ENCODE measurements around the gene ARHGAP28.

DNA sequence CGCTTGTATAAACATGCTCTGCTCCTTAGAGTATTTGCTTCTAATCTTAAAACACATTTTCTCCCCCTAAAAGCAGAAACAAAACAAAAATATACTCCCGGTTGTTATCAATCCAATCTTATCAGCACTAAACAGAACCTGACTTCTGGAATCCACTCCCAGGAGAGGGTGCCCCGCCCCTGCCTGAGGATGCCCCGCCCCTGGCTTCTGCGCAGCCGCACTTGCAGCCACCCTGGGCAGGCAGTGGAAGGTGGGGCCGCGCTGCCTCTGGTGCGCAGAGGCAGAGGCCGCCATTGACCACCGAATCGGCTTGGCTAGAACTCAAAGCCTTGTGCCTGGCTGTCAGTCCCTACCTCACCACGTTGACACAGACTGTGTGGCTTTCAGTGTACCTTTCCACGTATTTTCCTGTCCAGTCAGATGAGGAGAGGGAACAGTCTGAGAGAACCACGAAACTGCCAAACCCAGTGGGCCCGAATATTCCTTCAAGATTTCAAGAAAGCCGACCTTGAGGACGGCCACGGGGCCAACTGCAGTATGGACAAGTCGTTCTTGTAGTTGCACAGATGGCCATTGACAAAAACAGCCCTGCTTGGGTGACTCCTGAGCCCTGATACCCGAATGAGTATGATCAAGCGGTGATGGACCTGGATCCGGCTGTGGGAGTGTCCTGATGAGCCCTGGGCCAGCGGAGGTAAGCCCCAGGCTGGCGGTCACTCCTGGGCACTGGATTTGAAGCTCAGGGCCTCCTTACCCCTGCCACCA lies 46.2 kb upstream of the ARHGAP28 start:
- no peak for TF ChIP-seq SMAD1 (IDR thresholded peaks at IDR 0.05; ENCODE audit: low read depth, partially characterized antibody)
- TF ChIP-seq, protein P1, sequence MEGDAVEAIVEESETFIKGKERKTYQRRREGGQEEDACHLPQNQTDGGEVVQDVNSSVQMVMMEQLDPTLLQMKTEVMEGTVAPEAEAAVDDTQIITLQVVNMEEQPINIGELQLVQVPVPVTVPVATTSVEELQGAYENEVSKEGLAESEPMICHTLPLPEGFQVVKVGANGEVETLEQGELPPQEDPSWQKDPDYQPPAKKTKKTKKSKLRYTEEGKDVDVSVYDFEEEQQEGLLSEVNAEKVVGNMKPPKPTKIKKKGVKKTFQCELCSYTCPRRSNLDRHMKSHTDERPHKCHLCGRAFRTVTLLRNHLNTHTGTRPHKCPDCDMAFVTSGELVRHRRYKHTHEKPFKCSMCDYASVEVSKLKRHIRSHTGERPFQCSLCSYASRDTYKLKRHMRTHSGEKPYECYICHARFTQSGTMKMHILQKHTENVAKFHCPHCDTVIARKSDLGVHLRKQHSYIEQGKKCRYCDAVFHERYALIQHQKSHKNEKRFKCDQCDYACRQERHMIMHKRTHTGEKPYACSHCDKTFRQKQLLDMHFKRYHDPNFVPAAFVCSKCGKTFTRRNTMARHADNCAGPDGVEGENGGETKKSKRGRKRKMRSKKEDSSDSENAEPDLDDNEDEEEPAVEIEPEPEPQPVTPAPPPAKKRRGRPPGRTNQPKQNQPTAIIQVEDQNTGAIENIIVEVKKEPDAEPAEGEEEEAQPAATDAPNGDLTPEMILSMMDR (IDR thresholded peaks at IDR 0.05 in 2 of 3, conservative IDR thresholded peaks at IDR 0.05 in 1 of 3; ENCODE audit: control insufficient read depth in 2 of 3, extremely low read depth in 1 of 3, insufficient read depth in 1 of 3, low read depth in 3 of 3, low read length in 3 of 3) = no peak
- TF ChIP-seq FOXK2 (IDR thresholded peaks at IDR 0.05) = no peak
- TF ChIP-seq SRF (IDR thresholded peaks at IDR 0.05; ENCODE audit: low read depth in 2 of 2, low read length in 2 of 2) = no peak
